ENCODE data around the gene KRT77. TPM values are rescaled to one million over a fixed set of nuclear protein-coding genes. Genes with fewer than 3 reads are reported as not detected.

Gene KRT77
- total and polyA plus RNA-seq, 2 donors (not counting 1 experiment from before 2014, with no cell fraction given), result not detected

GRCh38 chr12:52699373-52699772 is 4.0 kb downstream of the KRT77 start:
- Histone ChIP-seq H2AFZ (ENCODE audit: low read length) (no peak overlapping the region), H3K9ac (ENCODE audit: insufficient read depth, low read length) (no peak overlapping the region), H3K4me2 (ENCODE audit: extremely low read depth, insufficient read depth, low read length) (no peak overlapping the region), H3K79me2 (ENCODE audit: control insufficient read depth, insufficient read depth, low read length) (no peaks in the 10 kb centered on the region), H3K4me1 (ENCODE audit: control insufficient read depth, extremely low read depth, insufficient read depth, low read length) (no peaks in the 10 kb centered on the region), H3K36me3 (ENCODE audit: control insufficient read depth, insufficient read depth, low read length) (no peaks in the 10 kb centered on the region), H3K27ac (ENCODE audit: insufficient read depth, low read length) (no peak overlapping the region), H3K9me3 (ENCODE audit: control insufficient read depth, insufficient read depth, low read depth, low read length) (no peaks in the 10 kb centered on the region), H4K20me1 (ENCODE audit: control insufficient read depth, extremely low read depth, insufficient read depth, low read length) (no peaks in the 10 kb centered on the region), H3K4me3 (replicated peaks in 1 of 4; ENCODE audit: control extremely low read depth in 1 of 4, insufficient read depth in 1 of 4, low read depth in 3 of 4, low read length in 4 of 4) (no peak overlapping the region), H3K27me3 (ENCODE audit: control insufficient read depth, insufficient read depth, low read length) (no peaks in the 10 kb centered on the region)
- no peak for TF ChIP-seq EZH2 (IDR thresholded peaks at IDR 0.05; ENCODE audit: low read length, missing control alignments)
- TF ChIP-seq, protein P1, sequence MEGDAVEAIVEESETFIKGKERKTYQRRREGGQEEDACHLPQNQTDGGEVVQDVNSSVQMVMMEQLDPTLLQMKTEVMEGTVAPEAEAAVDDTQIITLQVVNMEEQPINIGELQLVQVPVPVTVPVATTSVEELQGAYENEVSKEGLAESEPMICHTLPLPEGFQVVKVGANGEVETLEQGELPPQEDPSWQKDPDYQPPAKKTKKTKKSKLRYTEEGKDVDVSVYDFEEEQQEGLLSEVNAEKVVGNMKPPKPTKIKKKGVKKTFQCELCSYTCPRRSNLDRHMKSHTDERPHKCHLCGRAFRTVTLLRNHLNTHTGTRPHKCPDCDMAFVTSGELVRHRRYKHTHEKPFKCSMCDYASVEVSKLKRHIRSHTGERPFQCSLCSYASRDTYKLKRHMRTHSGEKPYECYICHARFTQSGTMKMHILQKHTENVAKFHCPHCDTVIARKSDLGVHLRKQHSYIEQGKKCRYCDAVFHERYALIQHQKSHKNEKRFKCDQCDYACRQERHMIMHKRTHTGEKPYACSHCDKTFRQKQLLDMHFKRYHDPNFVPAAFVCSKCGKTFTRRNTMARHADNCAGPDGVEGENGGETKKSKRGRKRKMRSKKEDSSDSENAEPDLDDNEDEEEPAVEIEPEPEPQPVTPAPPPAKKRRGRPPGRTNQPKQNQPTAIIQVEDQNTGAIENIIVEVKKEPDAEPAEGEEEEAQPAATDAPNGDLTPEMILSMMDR (conservative IDR thresholded peaks at IDR 0.05 in 1 of 2, IDR thresholded peaks at IDR 0.05 in 1 of 2; ENCODE audit: low read depth in 1 of 2, low read length in 2 of 2), result no peak
- DNase-seq (ENCODE audit: low read depth in 2 of 2), result no peak

GRCh38 chr12:52698651-52699340 is 4.5 kb downstream of the KRT77 start:
- Histone ChIP-seq H3K4me1 (ENCODE audit: control insufficient read depth, extremely low read depth, insufficient read depth, low read length) (no peaks in the 10 kb centered on the region), H3K27me3 (ENCODE audit: control insufficient read depth, insufficient read depth, low read length) (no peaks in the 10 kb centered on the region), H3K9me3 (ENCODE audit: control insufficient read depth, insufficient read depth, low read depth, low read length) (no peaks in the 10 kb centered on the region), H2AFZ (ENCODE audit: low read length) (no peak overlapping the region), H4K20me1 (ENCODE audit: control insufficient read depth, extremely low read depth, insufficient read depth, low read length) (no peaks in the 10 kb centered on the region), H3K9ac (ENCODE audit: insufficient read depth, low read length) (no peak overlapping the region), H3K4me2 (ENCODE audit: extremely low read depth, insufficient read depth, low read length) (no peak overlapping the region), H3K27ac (ENCODE audit: insufficient read depth, low read length) (no peak overlapping the region), H3K36me3 (ENCODE audit: control insufficient read depth, insufficient read depth, low read length) (no peaks in the 10 kb centered on the region), H3K4me3 (replicated peaks in 1 of 4; ENCODE audit: control extremely low read depth in 1 of 4, insufficient read depth in 1 of 4, low read depth in 3 of 4, low read length in 4 of 4) (no peak overlapping the region), H3K79me2 (ENCODE audit: control insufficient read depth, insufficient read depth, low read length) (no peaks in the 10 kb centered on the region)
- TF ChIP-seq, protein P1 (conservative IDR thresholded peaks at IDR 0.05 in 1 of 2, IDR thresholded peaks at IDR 0.05 in 1 of 2; ENCODE audit: low read depth in 1 of 2, low read length in 2 of 2), result no peak
- TF ChIP-seq EZH2 (IDR thresholded peaks at IDR 0.05; ENCODE audit: low read length, missing control alignments), result no peak
- no peak for DNase-seq (ENCODE audit: low read depth in 2 of 2)

DNA sequence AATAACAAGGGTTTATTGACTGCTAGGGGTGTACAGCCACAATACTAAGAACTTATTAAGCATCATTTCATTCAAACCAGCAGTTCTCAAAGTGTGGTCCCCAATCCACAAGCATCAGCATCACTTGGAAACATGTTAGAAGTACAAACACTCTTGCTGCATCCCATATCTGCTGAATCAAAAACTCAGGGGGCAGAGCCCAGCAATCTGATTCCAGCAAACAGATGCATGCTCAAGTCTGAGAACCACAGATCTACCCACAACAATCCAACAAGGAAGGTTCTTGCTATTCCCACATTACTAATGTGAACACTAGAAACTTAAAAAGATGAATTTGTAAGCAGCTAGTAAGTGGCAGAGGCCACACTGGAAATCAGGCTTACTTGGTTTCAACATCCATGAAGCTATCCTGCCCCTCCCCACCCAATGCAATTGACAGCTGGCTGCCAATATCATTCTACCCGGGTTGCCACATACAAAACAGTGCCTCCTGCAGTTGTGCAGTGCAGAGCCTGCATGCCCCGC is 6.2 kb downstream of the KRT77 start:
- Histone ChIP-seq H3K9ac (ENCODE audit: insufficient read depth, low read length) (no peak overlapping the region), H3K27ac (ENCODE audit: insufficient read depth, low read length) (no peak overlapping the region), H3K27me3 (ENCODE audit: control insufficient read depth, insufficient read depth, low read length) (peaks cover 9% of the 10 kb centered on the region), H4K20me1 (ENCODE audit: control insufficient read depth, extremely low read depth, insufficient read depth, low read length) (no peaks in the 10 kb centered on the region), H3K4me3 (replicated peaks in 1 of 4; ENCODE audit: control extremely low read depth in 1 of 4, insufficient read depth in 1 of 4, low read depth in 3 of 4, low read length in 4 of 4) (no peak overlapping the region), H2AFZ (ENCODE audit: low read length) (no peak overlapping the region), H3K79me2 (ENCODE audit: control insufficient read depth, insufficient read depth, low read length) (no peaks in the 10 kb centered on the region), H3K9me3 (ENCODE audit: control insufficient read depth, insufficient read depth, low read depth, low read length) (no peaks in the 10 kb centered on the region), H3K4me2 (ENCODE audit: extremely low read depth, insufficient read depth, low read length) (no peak overlapping the region), H3K4me1 (ENCODE audit: control insufficient read depth, extremely low read depth, insufficient read depth, low read length) (no peaks in the 10 kb centered on the region), H3K36me3 (ENCODE audit: control insufficient read depth, insufficient read depth, low read length) (no peaks in the 10 kb centered on the region)
- DNase-seq (ENCODE audit: low read depth in 2 of 2), result no peak
- TF ChIP-seq, protein P1 (conservative IDR thresholded peaks at IDR 0.05 in 1 of 2, IDR thresholded peaks at IDR 0.05 in 1 of 2; ENCODE audit: low read depth in 1 of 2, low read length in 2 of 2), result no peak
- TF ChIP-seq EZH2 (IDR thresholded peaks at IDR 0.05; ENCODE audit: low read length, missing control alignments), result no peak
